ENCODE measurements around the gene LMNA.
"Not testable (repeated sequence)": the region's sequence is repeated elsewhere in the genome, so short reads cannot be mapped to it uniquely, and the experiment has no call there.

LMNA gene

GRCh38 chr1:156123356-156124196, 9.1 kb downstream of the LMNA start:
- DNase-seq (ENCODE audit: extremely low spot score): peak; percentile 68
- ChIA-PET POLR2A (interaction anchor here (0.9 to 1.8 kb wide), 5 partner anchors 9 to 26 kb away, joined by 3 to 12 read pairs (median 5); partner anchors contain the start of gene LMNA), CTCF (interaction anchor here (0.6 to 6.0 kb wide), 10 partner anchors 8 to 128 kb away, joined by 3 to 50 read pairs (median 4); partner anchors contain the start of gene LMNA)
- TF ChIP-seq LEF1 (IDR thresholded peaks at IDR 0.05; ENCODE audit: borderline replicate concordance) (no peak), NFRKB (IDR thresholded peaks at IDR 0.05) (no peak), ELF4 (IDR thresholded peaks at IDR 0.05) (no peak), SP1 (IDR thresholded peaks at IDR 0.05) (no peak), FOXA1 (IDR thresholded peaks at IDR 0.05) (no peak), L3MBTL2 (conservative IDR thresholded peaks at IDR 0.05) (no peak), FOXM1 (IDR thresholded peaks at IDR 0.05; ENCODE audit: borderline replicate concordance) (no peak), CTBP1 (IDR thresholded peaks at IDR 0.05; ENCODE audit: borderline replicate concordance) (no peak), ZNF384 (IDR thresholded peaks at IDR 0.05) (no peak), SUZ12 (IDR thresholded peaks at IDR 0.05) (no peak)

GRCh38 chr1:156124557-156125483, 10.3 kb downstream of the LMNA start:
- DNase-seq (ENCODE audit: extremely low spot score): no peak
- ChIA-PET CTCF (interaction anchor here (0.8 to 10.2 kb wide), 5 partner anchors 8 to 30 kb away, joined by 3 to 255 read pairs (median 4); partner anchors contain the start of gene LMNA), POLR2A (interaction anchor here (1.7 kb wide), 1 partner anchor 9 kb away, joined by 6 read pairs; no protein-coding TSS in a partner anchor)
- TF ChIP-seq NFRKB (IDR thresholded peaks at IDR 0.05) (no peak), L3MBTL2 (conservative IDR thresholded peaks at IDR 0.05) (no peak), ZNF384 (IDR thresholded peaks at IDR 0.05) (no peak), BHLHE40 (IDR thresholded peaks at IDR 0.05; ENCODE audit: borderline replicate concordance) (no peak)

DNA sequence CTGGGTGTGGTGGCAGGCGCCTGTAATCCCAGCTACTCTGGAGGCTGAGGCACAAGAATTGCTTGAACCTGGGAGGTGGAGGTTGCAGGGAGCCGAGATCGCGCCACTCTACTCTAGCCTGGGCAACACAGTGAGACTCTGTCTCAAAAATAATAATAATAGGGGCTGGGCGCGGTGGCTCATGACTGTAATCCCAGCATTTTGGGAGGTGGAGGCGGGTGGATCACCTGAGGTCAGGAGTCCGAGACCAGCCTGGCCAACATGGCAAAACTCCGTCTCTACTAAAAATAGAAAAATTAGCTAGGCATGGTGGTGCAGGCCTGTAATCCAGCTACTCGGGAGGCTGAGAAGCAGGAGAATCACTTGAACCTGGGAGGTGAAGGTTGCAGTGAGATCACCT, 11.0 kb downstream of the LMNA start:
- CTCF ChIA-PET: interaction anchor here (0.5 to 10.2 kb wide), 6 partner anchors 9 to 236 kb away, joined by 3 to 255 read pairs (median 4); partner anchors contain the start of gene LMNA
- DNase-seq (ENCODE audit: extremely low spot score): not testable (repeated sequence)
- POLR2A ChIA-PET: interaction anchor here (1.0 to 1.7 kb wide), 2 partner anchors 10 to 88 kb away, joined by 4 to 6 read pairs; partner anchors contain the start of gene PMF1

DNA sequence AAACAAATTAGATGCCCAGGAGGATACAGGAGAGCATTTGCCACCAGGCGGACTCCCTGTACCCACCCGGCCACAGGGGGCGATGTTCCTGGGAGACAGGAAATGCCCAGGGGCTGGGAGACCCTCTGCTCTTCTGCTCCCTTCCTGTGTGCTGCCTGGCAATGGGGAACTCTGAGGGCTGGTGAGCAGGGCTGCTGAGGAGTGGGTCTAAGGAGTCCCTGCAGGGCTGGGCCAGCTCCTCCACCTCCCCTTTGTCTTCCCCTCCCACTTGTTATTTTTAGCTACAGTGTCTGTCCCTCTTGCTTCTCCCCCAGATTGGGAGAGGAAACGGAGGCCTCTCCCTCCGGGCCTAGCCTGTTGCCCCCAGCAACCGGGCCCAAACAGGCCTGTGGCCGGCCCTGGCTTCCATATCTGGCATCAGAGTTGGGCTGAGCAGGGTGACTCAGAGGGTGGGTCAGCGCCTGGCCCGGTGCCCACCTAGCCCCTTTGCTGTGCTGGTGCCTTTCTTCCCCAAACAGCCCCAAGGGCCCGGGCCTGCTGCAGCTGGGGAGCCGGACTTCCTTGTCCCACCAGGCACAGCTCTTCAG, 11.6 kb downstream of the LMNA start:
- ChIA-PET CTCF (interaction anchor here (0.5 to 10.2 kb wide), 8 partner anchors 9 to 235 kb away, joined by 3 to 255 read pairs (median 3); partner anchors contain the start of gene LMNA), POLR2A (interaction anchor here (1.0 to 1.7 kb wide), 2 partner anchors 10 to 87 kb away, joined by 4 to 6 read pairs; partner anchors contain the start of gene PMF1)
- DNase-seq (ENCODE audit: extremely low spot score): no peak
- TF ChIP-seq FOXK2 (IDR thresholded peaks at IDR 0.05): no peak
- TF ChIP-seq BHLHE40 (IDR thresholded peaks at IDR 0.05; ENCODE audit: borderline replicate concordance): no peak
- TF ChIP-seq FOXM1 (IDR thresholded peaks at IDR 0.05; ENCODE audit: borderline replicate concordance): no peak
- no peak for TF ChIP-seq NFRKB (IDR thresholded peaks at IDR 0.05)
- no peak for TF ChIP-seq LEF1 (IDR thresholded peaks at IDR 0.05; ENCODE audit: borderline replicate concordance)
- no peak for TF ChIP-seq HDGF (IDR thresholded peaks at IDR 0.05; ENCODE audit: borderline replicate concordance)
- no peak for TF ChIP-seq FOXA1 (IDR thresholded peaks at IDR 0.05)
- TF ChIP-seq ARNT (IDR thresholded peaks at IDR 0.05): no peak

GRCh38 chr1:156126630-156127534, 12.4 kb downstream of the LMNA start:
- POLR2A ChIA-PET: interaction anchor here (1.0 to 2.5 kb wide), 4 partner anchors 11 to 86 kb away, joined by 3 to 7 read pairs (median 5); partner anchors contain the start of gene PMF1
- no peak for DNase-seq (ENCODE audit: extremely low spot score)
- CTCF ChIA-PET: interaction anchor here (0.6 to 10.2 kb wide), 7 partner anchors 12 to 44 kb away, joined by 3 to 255 read pairs (median 4); partner anchors contain the start of gene LMNA
- no peak for TF ChIP-seq HDGF (IDR thresholded peaks at IDR 0.05; ENCODE audit: borderline replicate concordance)
- TF ChIP-seq FOXA1 (IDR thresholded peaks at IDR 0.05): no peak
- TF ChIP-seq, protein P1, sequence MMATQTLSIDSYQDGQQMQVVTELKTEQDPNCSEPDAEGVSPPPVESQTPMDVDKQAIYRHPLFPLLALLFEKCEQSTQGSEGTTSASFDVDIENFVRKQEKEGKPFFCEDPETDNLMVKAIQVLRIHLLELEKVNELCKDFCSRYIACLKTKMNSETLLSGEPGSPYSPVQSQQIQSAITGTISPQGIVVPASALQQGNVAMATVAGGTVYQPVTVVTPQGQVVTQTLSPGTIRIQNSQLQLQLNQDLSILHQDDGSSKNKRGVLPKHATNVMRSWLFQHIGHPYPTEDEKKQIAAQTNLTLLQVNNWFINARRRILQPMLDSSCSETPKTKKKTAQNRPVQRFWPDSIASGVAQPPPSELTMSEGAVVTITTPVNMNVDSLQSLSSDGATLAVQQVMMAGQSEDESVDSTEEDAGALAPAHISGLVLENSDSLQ (IDR thresholded peaks at IDR 0.05): no peak
- no peak for TF ChIP-seq BHLHE40 (IDR thresholded peaks at IDR 0.05; ENCODE audit: borderline replicate concordance)
- no peak for TF ChIP-seq FOXK2 (IDR thresholded peaks at IDR 0.05)
- no peak; the same call in 1 of the 2 replicates for TF ChIP-seq ZNF384 (IDR thresholded peaks at IDR 0.05)
- TF ChIP-seq LEF1 (IDR thresholded peaks at IDR 0.05; ENCODE audit: borderline replicate concordance): no peak
- no peak for TF ChIP-seq L3MBTL2 (conservative IDR thresholded peaks at IDR 0.05)
- TF ChIP-seq TARDBP (IDR thresholded peaks at IDR 0.05): no peak
- no peak for TF ChIP-seq NFRKB (IDR thresholded peaks at IDR 0.05)
- TF ChIP-seq SUZ12 (IDR thresholded peaks at IDR 0.05): no peak
- TF ChIP-seq SP1 (IDR thresholded peaks at IDR 0.05): no peak
- TF ChIP-seq CTBP1 (IDR thresholded peaks at IDR 0.05; ENCODE audit: borderline replicate concordance): no peak
- no peak for TF ChIP-seq FOXM1 (IDR thresholded peaks at IDR 0.05; ENCODE audit: borderline replicate concordance)
- TF ChIP-seq ELF4 (IDR thresholded peaks at IDR 0.05): no peak
- no peak for TF ChIP-seq ARNT (IDR thresholded peaks at IDR 0.05)
